Renal pelvis (tissue), 4 donors: ENCODE results near the gene FBXL7. TPM values are rescaled to one million over a fixed set of nuclear protein-coding genes. Genes with fewer than 3 reads are reported as not detected.

Source experiments
- DNase-seq: peaks from one replicate; pipeline ENCODE4 v3.0.0-alpha.2; 2013
- polyA plus RNA-seq, 3 donors: library from polyadenylated mRNA; unstranded; fragments of 120-200 nt; gene quantifications; one replicate each; pipeline ENCODE4 v1.2.1, GENCODE V29; 2013; ENCODE audit not compliant: insufficient read length in 3 of 3

FBXL7 gene
- polyA plus RNA-seq, 3 donors: 21.3 to 26.1 (median 25.7) TPM

DNA sequence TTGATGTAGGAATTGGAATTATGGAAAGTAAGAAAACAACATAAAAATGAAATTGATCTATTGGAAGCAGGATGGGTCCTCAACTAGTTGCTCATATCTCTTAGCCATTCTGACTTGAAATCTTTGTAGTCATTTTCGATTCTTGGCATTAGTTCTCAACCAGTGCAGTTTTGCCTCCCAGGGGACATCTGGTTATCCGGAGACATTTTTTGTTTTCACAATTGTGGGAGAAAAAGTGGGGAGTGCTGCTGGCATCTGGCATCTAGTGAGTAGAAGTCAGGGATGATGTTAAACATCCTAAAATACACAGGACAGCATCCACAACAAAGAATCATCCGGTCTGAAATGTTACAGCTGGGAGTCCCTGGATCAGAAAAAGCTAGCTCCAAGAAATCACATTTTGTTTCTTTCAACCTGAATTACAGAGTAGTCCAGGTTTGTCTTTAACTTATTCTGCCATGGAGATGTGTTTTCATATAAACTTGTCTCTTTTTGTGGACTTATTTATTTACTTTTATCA, 74.9 kb downstream of the FBXL7 start:
- no peak for DNase-seq

DNA sequence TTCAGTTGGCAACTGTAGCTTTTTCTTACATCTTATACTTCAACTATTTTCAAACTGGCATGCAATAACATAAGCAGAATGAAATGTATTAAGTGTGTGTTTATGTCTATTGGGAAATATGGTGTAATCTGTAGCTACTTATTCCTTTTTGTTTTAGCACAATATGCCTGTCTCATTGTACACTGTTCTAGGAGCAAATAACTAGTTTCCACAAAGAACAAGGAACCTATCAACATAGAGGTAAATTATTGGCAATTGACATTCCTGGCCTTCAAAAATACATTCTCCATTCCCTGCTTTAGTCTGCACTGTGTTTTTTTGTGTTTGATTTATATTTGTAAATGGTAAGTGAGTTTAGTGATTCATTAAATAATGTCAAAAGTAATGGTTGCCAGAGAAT, 75.7 kb downstream of the FBXL7 start:
- no peak for DNase-seq

DNA sequence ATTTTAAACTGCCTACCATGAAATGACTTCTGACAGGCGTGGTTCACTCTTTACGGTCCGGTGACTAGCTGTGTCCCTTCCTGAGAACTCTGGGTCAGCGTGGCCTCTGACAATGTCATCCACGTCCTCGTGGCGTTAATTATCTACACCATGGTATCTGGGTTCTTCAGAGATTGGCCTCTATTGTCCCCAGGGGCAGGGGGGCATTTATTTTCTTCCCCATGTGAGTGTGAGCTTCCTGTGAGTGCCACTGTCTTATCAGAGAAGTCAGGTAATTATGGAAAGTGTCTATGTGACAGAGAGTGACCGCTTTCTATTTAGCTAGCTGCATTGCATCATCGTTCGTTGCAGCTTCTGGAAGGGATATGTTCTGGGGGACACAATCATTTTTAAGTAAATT, 77.2 kb downstream of the FBXL7 start:
- DNase-seq: no peak

DNA sequence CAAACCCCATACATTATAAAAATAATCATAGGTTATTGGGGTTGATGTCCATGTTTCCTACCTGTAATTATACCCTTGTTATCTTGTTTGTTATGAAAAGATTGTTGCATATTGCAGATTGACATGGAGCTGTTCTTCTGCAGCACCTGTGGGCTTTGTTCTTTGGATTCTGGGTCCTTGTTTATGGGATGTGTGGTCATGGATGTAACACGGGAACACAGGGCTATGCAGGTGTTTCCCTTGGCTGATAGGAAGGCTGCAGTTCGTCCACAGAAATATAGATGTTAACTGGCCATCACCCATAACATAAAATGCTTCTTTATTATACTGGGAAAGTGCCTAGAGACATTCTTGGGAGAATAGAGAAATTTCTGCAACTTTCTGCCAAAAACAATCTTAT, 77.9 kb downstream of the FBXL7 start:
- DNase-seq: no peak

DNA sequence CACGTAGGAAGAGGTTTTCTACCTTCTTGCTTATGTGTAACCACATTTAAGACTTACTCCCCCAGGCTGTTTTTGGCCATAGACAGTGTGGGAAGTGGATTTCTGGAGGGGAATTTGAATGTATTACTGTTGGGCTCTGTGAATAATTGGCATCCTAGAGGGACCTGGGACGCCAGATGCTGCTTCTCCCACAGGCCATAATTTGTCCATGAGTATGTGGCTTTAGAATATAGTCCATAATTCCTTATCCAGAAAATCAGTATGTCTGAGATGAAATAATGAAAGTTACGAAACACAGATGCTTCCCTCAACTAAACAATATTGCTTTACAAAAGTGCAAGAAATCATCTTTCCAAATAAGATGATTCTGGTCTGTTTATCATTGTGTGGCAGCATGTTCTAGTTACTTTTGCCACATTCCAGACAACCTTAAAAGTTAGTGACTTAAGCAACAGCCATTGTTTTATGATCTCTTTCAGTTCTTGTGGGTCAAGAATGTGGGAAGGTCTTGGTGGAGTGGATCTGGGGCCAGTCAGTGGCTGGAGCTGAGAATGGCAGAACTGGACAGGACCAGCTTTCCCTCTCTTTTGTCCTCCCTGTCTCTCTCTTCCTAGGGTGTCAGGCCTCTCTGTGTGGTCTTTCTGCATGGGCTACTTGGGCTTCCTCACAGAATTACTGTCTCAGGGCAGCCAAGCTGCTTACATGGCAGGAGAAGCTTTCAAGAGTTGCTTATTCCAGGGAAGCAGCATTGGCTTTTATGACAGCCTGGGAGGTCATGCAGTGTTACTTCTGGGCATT, 79.4 kb downstream of the FBXL7 start:
- DNase-seq: no peak

DNA sequence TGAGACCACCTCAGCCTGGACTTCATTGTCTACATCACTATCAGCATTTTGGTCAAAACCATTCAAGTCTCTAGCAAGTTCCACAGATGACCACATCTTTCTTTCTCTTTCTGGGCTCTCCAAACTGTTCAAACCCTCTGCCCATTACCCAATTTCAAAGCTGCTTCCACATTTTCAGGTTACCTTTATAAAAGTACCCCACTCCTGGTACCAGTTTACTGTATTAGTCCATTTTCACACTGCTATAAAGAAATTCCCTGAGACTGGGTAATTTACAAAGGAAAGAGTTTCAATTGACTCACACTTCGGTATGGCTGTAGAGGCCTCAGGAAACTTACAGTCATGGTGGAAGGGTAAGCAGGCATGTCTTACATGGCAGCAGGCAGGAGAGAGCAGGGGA, 84.5 kb downstream of the FBXL7 start:
- no peak for DNase-seq

DNA sequence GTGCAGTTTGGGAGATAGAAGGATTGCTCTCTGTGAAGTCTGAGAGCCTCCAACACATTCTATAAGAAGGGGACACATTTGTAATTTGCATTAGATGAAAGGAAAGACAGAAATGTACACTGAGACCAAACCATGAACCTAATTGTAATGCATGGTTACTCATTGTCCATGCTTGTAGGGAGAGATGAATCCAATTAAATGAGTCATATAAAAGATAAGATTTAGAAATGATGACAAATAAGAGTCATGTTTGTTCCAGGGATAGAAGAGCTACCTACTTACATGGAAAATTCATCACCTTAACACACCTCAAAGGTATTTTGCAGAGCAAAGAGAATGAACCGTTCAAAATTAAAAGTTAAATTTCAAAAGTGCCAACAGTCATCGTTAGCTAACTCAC, 85.1 kb downstream of the FBXL7 start:
- DNase-seq: no peak

DNA sequence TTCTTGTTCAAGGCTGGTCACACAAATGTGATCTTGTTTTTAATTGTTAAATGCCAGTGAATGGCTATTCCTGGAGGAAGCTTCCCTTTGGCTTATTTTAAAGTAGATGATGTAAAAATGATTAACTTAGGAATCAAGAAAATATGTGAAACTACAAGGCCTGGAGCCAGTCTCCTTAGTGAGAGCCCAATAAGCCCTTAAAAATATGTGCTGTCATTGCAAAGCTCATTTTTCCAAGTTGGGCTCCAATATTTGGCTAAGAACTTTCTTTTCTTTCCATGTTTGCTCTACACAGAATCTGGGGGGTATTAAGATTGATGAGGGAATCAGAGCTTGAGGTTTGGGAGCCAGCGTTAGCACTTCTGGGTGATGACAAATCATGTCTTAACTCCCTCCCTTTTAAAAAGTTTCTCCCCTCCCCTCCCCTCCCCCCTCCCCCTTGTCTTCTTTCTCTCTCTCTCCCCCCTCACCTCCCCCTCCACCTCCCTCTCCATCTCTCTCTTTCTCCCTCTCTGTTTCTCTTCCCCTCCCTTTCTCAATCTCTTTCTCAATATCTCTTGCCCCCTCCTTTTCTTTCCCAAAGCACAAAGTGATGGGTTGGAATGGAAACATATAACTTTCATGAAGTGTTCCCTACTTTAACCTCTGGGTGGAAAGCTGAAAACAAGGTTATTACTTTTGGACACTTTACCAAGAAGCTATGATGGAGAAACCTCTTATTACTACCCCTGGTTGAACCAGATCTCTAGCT, 86.0 kb downstream of the FBXL7 start:
- no peak for DNase-seq

DNA sequence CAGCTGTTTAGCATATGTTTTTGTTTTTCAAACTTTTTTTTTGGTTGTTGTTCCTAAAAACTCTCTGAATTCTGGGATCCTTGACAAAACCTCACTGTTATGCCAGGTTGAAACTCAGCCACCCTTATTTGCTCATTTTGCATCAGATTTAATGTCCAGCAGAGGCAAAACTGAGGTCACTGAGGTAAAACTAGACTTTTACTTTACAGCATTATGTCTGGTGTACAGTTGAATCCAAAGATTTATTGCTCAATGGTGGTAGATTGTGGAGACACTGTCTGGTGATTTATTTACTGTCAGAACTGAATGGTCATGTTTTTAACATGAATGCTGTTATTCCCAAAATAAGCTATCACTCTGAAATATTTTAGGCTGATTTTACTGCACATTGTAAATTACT, 87.9 kb downstream of the FBXL7 start:
- no peak for DNase-seq

DNA sequence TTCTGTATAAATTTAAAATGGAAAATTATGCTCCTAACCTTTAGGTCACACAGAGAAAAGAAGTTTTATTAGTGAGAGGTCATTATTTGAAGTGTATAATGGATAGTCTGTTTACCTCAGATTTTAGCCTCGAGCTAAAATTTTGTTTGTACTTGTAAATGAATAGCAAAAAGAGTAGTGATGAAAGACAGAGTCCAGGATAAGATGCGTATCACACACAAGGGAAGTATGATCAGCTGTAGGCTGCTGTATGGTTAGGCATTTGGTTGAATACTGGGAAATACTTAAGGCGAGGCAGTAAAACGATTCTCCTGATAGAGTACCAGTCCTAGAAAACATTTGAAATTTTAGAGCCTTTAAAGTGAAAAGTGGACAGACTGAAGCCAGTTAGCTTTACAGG, 92.7 kb downstream of the FBXL7 start:
- no peak for DNase-seq

DNA sequence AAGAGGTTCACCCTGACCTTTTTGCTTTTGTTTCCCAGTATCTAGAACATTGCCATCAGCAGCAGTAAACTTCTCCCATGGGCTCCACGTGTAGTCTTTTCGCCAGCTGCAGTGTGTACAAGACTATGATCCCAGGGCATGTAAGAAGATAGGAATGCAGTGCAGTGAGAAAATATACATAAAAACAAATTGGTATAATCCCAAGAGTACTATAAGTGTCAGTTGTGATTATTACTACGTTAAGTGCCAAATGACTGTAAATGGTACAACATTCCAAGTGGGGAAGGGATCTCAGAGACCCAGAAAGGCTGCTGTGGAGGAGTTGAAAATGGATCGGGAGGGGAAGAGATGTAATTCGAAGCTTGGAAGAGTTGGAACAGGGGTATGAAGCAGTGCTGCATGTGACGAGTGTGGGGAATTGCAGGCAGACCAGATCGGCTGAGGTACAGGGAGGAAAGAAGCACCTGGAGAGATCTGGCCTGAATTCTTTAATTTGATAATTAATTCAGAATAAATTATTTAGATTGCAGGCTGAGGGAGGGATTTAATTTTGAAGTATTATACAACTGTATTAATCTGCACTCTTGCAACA, 95.1 kb downstream of the FBXL7 start:
- DNase-seq: peak; percentile 65

DNA sequence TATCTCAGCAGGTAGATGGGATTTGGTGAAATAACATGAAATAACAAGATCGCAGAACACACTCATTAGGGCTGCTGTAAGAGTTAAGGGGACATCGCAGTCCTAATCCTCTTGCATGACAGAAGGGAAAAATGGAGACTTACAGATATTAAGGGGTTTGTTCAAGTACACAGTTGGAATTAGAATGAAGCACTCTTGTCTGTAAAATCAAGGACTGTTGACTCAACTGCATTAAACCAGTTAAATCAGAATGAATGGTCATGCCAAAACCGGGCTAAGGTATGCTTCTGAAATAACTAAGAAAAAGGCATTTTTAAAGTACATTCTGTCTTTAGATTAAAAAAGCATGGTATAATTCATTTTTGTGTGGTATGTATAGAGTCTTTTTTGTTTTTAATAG, 95.9 kb downstream of the FBXL7 start:
- DNase-seq: no peak

DNA sequence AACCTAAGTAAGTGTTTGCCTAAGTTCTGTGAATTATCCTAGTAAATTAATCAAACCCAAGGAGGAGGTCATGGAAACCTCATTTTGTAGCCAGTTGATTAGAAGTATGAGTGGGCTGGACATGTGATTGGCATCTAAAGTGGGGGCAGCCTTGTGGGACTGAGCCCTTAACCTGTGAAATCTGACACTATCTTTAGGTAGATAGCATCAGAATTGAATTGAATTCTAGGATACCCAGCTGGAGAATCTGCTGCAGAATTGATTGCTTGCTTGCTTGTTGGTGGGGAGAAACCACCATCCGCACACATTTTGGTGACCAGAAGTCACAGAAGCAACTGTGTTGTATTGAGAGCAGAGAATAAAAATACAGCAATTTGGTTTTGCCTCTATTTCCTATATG, 97.0 kb downstream of the FBXL7 start:
- DNase-seq: no peak

DNA sequence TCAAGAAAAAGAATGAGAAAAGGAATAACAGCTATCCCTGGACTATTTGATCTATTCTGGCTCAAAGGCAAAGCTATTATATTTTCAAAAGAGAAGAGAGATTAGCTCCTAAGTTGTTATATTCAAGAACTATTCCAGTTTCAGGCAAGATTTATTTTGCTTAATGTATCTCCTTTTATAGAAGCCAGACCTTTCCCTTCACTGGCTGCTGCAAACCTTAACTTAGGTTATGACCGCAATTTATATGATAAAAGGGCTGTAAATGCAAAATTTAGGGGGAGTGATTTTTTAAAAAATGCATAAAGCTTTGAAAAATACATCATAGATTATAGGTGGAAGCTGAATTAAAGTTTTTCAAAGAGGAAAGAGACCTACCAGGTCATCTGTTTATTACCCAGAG, 97.8 kb downstream of the FBXL7 start:
- no peak for DNase-seq

DNA sequence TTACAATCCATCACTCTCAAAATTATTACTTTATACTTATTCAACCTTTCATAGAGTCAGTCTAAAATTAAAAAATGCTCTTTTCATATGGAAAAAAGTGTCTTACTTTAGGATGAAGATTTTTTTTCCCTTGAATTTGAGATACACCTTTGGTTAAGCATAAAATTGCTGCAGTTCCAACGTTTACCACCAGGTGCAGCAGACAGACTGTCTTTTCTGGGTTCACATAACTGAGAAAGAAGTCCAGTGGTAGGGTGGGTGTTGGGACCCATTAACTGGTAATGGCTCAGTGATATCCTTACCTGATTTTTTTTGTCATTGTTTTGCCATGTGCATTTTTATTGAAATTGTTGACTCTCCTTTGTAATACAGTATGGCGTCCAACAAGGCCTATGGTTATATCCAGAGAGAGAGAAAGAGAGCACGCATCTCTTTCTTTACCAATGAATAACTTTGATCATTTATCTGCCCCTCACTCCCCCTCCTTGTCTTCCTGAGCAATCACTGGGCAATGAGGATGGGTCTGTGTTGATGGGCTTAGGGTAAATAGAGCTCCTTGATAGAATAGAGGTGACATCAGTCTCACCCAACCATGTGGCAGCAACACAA, 98.4 kb downstream of the FBXL7 start:
- DNase-seq: no peak

DNA sequence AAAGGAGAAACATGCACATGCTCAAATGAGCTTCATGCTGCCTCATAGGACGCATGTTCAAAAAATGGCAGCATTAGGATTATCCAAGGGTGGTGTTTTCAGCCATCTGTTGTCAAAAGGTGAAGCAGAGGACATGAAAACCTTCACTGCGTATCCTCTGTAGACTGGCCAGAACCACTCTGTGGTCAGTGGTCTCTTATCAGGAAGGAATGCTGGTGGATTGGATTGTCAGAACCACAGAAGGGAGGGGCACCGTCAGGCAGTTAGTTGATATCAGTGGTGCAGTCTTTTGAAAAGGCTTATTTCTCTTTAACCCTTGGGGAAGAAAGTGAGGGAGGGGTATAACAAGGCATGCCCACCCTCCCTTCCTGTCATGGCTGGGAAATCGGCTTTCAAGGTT, 100.1 kb downstream of the FBXL7 start:
- DNase-seq: no peak

DNA sequence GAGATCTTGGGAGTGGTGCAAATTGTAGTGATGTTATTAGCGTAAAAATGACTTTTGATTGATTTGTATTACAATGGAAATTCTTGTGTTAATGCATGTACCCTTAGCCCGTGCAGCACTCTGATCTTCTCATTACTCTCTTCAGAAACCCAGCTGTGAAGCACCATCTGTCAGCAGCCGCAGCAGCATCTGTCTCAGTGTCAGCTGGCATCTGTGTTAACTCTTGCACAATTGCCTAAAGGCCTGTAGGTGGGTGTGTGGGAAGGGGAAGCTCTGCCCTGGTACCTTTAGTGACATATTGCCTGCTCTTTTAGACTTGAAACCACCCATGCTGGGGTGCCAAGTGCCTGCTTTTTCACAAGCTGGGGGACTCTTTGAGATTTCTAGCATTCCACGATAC, 101.3 kb downstream of the FBXL7 start:
- no peak for DNase-seq

DNA sequence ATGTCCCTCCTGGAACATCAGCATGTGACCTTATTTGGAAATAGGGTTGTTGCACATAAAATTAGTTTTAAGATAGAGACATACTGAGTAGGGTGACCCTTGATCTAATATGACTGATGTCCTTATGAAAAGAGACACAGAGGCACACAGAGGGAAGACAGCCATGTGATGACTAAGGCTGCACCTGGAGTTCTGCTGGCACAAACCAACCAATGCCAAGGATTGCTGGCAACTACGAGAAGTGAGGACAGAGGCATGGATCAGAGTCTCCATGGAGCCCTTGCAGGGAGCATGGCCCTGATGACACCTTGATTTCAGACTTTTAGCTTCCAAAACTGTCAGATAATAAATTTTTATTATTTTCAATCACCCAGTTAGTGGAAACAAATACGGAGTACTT, 101.9 kb downstream of the FBXL7 start:
- no peak for DNase-seq

DNA sequence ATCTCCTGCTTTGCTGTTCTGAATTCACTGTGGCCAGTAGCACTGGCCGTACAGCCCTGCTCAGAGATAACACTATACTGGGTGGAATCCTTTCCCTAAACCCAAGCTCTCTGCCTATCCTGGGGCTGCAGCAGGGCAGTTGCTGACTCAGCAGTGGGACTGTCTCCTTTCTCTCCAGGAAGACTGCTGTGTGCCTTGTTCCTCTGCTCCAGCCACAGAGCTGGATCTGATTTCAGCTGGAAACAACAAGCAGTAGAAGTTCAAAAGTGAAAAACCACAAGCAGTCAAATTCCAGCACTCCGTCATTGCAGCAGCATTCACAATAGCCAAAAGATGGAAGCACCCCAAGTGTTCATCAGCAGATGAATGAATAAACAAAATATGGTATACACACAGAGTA, 105.0 kb downstream of the FBXL7 start:
- no peak for DNase-seq

DNA sequence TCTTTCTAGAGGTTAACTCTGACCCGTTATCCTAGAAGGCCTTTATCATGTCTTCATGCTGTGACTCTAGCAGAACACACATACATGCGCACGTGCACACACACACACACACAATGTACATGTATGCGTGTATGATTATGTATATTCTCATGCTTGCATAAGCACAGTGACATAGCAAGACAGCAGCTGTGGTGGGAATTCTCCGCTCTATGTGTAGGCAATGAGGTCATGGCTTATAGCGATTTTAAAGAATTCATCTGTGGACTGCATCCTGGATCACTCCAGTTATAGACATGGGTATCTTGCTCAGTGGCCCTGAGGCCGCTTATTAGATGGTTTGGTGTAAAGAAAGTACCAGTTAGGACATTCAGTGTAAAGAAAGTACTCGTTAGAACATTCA, 106.2 kb downstream of the FBXL7 start:
- DNase-seq: no peak

DNA sequence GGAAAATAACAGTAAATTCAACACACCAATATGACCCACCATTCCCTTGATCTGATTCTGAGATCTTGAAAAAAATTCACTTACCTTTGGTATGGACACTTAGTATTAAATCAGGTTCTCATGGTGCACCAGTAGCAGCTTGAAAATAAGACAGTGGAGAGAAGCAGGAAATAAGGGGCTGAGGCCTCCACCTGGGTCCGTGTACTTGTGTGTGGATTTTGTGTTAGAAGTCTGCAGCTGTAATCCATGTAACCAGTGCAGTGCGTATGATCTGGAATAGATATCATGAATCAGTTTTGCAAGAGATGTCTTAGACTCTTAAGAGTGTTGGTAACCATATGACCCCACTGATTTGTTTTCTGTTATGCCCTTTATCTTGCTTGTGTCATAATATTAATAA, 107.1 kb downstream of the FBXL7 start:
- DNase-seq: no peak

DNA sequence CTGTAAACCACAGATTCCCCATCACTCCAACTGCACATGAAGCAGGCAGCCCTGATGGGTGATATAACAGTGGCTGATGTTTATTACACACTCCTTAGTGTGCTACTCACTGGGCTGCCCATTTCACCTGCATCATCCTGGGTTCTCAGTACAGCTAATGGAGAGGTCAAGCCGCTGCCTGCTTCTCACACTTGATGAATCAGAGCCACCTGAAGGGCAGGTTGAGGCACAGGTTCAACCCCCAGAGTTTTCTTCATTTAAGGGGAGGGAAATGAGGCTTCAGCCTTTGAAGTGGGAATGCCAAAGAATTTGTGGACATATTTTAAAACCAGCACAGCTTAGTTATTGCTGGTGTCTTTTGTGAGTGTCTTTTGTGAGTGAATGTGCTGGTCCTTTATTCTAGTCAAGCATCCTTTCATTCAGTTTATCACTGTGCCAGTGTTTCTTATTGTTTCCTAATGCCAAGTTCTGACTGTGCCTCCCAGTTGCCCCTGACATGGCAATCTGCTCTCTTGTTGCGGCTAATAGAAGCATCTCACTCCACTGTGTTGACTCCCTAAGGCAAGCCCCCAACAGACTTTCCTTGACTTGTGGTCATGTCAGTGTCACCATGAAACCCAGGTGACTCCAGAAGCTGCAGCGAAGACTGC, 109.2 kb downstream of the FBXL7 start:
- DNase-seq: no peak
